Pancreas (tissue), 10 donors: ENCODE data around the gene ANP32B. TPM values are rescaled to one million over a fixed set of nuclear protein-coding genes. Genes with fewer than 3 reads are reported as not detected.

ENCODE experiments used
- ATAC-seq, 4 donors: fragments of 200-7000 bp; cut with Tn5 transposase; one replicate each; pipeline versions ENCODE4 v1.8.0 to v1.9.1; 2020; ENCODE audit warnings: mild to moderate bottlenecking in 4 of 4, moderate library complexity in 4 of 4
- DNase-seq, 6 donors: peaks; one replicate each; pipeline ENCODE4 v3.0.0-alpha.2; 2020
- FAIRE-seq: peaks from 2 replicates; lab custom pipeline; 2012; peaks lifted over from hg19 to GRCh38; lab: Jason Lieb, UNC
- H3K27ac ChIP-seq, 4 donors: fragments of 200-600 bp; sonication (generic); 1 replicate in 3 of 4; 2 replicates in 1 of 4; pipeline versions ENCODE4 v1.5.0 to v1.8.0; 2020
- H3K27me3 ChIP-seq, 4 donors: fragments of 200-600 bp; one replicate each; pipeline ENCODE4 v1.8.0; 2021
- H3K36me3 ChIP-seq, 3 donors: fragments of 200-600 bp; sonication (generic) in 1 of 3; one replicate each; pipeline versions ENCODE4 v1.5.0 to v1.8.0; 2020 to 2021
- H3K4me1 ChIP-seq, 3 donors: fragments of 200-600 bp; one replicate each; pipeline ENCODE4 v1.8.0; 2021
- H3K4me3 ChIP-seq, 4 donors: fragments of 200-600 bp; sonication (generic) in 2 of 4; one replicate each; pipeline versions ENCODE4 v1.5.0 to v1.8.0; 2020 to 2021
- H3K9me3 ChIP-seq, 4 donors: fragments of 200-600 bp; one replicate each; pipeline ENCODE4 v1.8.0; 2021
- WGBS, 2 donors: extraction: QIAGEN DNeasy Blood & Tissue Kit; methylation state at CpG; one replicate each; pipeline ENCODE4 v1.1.7; 2013; 5-methylcytosine and 5-hydroxymethylcytosine counted together
- intact Hi-C, 3 donors: fragments of 100-400 bp; cut with DNase I; formaldehyde crosslinking; loops; one replicate each; pipeline versions ENCODE4 v1.11.1 to v1.14.2; 2022
- polyA plus RNA-seq, 2 donors: library from polyadenylated mRNA; stranded (reverse); fragments of 200-250 nt; gene quantifications; one replicate each; pipeline ENCODE4 v1.2.3, GENCODE V29; 2013
- total RNA-seq, 6 donors: library from RNA; stranded (reverse); fragmentation: NEBNext Ultra II Directional in 4 of 6; extraction: Animal tissue kit (Norgen Biotek cat#: 25700) in 4 of 6; gene quantifications; one replicate each; pipeline versions ENCODE4 v1.2.1 to v1.2.4, GENCODE V29; 2021 to 2023
- TF ChIP-seq, protein P1 (sequence below), 4 donors: fragments of 200-600 bp; sonication (generic) in 3 of 4; IDR thresholded peaks; one replicate each; pipeline versions ENCODE4 v1.5.0 to v1.8.0; 2021; ENCODE audit warnings: antibody characterized with exemption in 4 of 4
- donor health status: healthy with polysubstance abuse.
- donor health status: DM: no; HTN: no; CAD: no; lungs with moderate emphysema.
- donor health status: DM: no; HTN: no; CAD: no.
- donor health status: control.
- donor health status: control.
- donor health status: Bipolar disorder and iron deficiency.
- donor health status: DM: yes; HTN: yes; CAD: no.
- donor health status: DM: no; HTN: no; CAD: no.
- donor health status: DM: no; HTN: no; CAD: no.
- donor health status: DM: yes; HTN: yes; CAD: no.

ANP32B gene
- total and polyA plus RNA-seq, 8 donors, result 48.8 to 89.3 (median 71.1) TPM

DNA sequence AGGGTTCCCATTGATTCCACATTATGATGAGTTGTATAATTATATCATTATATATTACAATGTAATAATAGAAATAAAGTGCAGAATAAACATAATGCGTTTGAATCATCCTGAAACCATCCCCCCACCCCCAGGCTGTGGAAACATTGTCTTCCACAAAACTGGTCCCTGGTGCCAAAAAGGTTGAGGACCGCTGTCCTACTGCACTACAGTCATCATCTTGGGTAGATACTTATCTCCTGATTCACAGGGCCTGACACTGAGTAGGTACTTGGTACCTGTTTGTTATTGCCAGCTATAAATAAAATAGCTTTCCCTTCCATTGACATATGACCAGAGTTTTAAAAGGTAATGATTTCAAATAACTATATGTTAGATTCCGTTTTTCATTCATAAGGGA lies 25.6 kb downstream of the ANP32B start:
- Histone ChIP-seq H3K27ac (no peak overlapping the region), H3K9me3 (no peaks in the 10 kb centered on the region), H3K36me3 (peaks cover 7 to 56% (median 8%) of the 10 kb centered on the region in 3 donors), H3K4me1 (no peaks in the 10 kb centered on the region), H3K4me3 (no peak overlapping the region), H3K27me3 (no peaks in the 10 kb centered on the region)
- no peak for DNase-seq
- intact Hi-C loops, result no loop called here
- TF ChIP-seq, protein P1, sequence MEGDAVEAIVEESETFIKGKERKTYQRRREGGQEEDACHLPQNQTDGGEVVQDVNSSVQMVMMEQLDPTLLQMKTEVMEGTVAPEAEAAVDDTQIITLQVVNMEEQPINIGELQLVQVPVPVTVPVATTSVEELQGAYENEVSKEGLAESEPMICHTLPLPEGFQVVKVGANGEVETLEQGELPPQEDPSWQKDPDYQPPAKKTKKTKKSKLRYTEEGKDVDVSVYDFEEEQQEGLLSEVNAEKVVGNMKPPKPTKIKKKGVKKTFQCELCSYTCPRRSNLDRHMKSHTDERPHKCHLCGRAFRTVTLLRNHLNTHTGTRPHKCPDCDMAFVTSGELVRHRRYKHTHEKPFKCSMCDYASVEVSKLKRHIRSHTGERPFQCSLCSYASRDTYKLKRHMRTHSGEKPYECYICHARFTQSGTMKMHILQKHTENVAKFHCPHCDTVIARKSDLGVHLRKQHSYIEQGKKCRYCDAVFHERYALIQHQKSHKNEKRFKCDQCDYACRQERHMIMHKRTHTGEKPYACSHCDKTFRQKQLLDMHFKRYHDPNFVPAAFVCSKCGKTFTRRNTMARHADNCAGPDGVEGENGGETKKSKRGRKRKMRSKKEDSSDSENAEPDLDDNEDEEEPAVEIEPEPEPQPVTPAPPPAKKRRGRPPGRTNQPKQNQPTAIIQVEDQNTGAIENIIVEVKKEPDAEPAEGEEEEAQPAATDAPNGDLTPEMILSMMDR (IDR thresholded peaks at IDR 0.05), result no peak
- ATAC-seq, result no peak
- FAIRE-seq, result no peak
- 88% methylated on average over 3 of the region's 3 CpGs for WGBS, 2 donors

DNA sequence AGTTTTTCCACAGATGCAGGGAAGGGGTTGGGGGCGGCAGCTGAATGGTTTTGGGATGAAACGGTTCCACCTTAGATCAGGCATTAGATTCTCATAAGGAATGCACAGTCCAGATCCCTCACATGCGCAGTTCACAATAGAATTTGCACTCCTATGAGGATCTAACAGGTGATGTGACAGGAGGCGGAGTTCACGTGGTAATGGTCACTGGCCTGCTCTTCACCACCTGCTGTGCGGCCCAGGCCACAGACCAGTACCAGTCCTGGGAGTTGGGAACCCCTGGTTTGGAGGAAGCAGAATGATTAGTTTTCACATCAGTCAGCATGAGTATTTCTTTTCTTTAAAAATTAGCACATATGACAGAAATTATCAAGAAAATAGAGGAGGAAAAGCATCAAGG lies 26.3 kb downstream of the ANP32B start:
- H3K4me1 ChIP-seq, result no peaks in the 10 kb centered on the region
- no peaks in the 10 kb centered on the region for H3K9me3 ChIP-seq
- TF ChIP-seq, protein P1 (IDR thresholded peaks at IDR 0.05), result no peak
- no peak overlapping the region for H3K27ac ChIP-seq
- intact Hi-C loops, result no loop called here
- DNase-seq (no peak), ATAC-seq (no peak), FAIRE-seq (no peak)
- no peaks in the 10 kb centered on the region for H3K27me3 ChIP-seq
- 90 to 96% methylated on average over 6 of the region's 6 CpGs for WGBS, 2 donors
- peaks cover 8 to 56% (median 13%) of the 10 kb centered on the region in 3 donors for H3K36me3 ChIP-seq
- no peak overlapping the region for H3K4me3 ChIP-seq

DNA sequence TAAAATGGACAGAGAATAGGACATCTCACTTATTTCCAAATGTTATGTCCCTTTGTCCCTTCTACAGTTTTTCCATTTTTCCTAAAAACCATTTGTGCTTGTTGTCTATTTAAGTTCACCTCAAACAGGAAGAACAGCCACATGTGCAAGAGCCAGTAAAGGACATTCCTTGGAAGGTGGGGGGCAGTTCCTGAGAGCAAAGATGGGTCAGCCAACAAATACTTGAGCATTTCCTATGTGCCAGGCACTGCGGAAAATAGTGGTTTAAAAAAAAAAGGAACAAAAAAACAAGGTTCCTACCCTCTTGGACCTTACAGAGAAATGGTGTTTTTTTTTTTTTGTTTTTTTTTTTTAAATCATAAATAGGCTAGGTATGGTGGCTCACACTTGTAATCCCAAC lies 26.8 kb downstream of the ANP32B start:
- Histone ChIP-seq H3K36me3 (peaks cover 8 to 56% (median 18%) of the 10 kb centered on the region in 3 donors), H3K4me3 (no peak overlapping the region), H3K9me3 (no peaks in the 10 kb centered on the region), H3K27me3 (no peaks in the 10 kb centered on the region), H3K4me1 (no peaks in the 10 kb centered on the region), H3K27ac (no peak overlapping the region)
- WGBS, 2 donors, result 78 to 81% methylated on average over 1 of the region's 1 CpG
- ATAC-seq (no peak), FAIRE-seq (no peak), DNase-seq (no peak)
- intact Hi-C loops, result no loop called here
- TF ChIP-seq, protein P1 (IDR thresholded peaks at IDR 0.05), result no peak

DNA sequence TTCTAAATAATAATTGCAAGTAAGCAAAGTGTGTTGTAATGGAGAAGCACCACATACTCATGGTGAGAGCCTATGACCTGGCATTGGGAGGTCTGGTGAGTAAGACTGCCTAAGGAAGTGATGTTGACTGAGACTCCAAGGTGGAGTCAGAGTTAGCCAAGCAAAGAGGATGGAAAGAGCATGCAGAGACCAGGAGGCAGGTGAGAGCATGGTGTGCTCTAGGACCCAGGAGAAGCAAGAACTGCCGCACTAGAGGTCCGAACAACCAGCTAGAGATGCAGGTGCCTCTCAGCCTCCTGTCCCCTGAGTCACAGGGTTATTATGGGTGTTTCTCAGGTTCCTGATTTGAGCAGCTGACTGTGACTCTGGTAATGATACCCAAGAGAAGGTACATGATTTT lies 27.3 kb downstream of the ANP32B start:
- intact Hi-C loops, result no loop called here
- ATAC-seq (peak in 3 of 4 donors; percentile 34 to 58 (median 36)), FAIRE-seq (no peak), DNase-seq (no peak)
- no peak overlapping the region for H3K27ac ChIP-seq
- no peaks in the 10 kb centered on the region for H3K9me3 ChIP-seq
- no peak overlapping the region for H3K4me3 ChIP-seq
- 45 to 46% methylated on average over 2 of the region's 2 CpGs for WGBS, 2 donors
- H3K36me3 ChIP-seq, result peaks cover 6 to 56% (median 23%) of the 10 kb centered on the region in 3 donors
- no peaks in the 10 kb centered on the region for H3K4me1 ChIP-seq
- TF ChIP-seq, protein P1 (IDR thresholded peaks at IDR 0.05), result no peak
- H3K27me3 ChIP-seq, result no peaks in the 10 kb centered on the region

DNA sequence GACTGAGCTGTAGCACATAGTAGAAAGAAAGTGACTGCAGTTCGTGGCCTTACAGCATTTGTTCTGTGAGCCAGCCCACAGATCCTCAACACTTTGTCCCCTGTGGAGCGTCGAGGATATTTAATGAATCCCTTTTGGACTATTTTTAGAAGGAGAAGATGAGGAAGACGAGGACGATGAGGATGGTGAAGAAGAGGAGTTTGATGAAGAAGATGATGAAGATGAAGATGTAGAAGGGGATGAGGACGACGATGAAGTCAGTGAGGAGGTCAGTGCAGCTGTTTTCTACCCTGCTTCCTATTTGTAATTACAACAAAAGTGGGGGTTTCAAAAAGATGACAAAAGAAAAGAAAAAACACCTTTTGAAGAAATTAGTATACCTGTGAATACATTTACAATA lies 28.0 kb downstream of the ANP32B start:
- H3K4me1 ChIP-seq, result no peaks in the 10 kb centered on the region
- ATAC-seq (no peak), FAIRE-seq (no peak), DNase-seq (no peak)
- H3K27me3 ChIP-seq, result no peaks in the 10 kb centered on the region
- no peaks in the 10 kb centered on the region for H3K9me3 ChIP-seq
- H3K36me3 ChIP-seq, result peaks cover 4 to 55% (median 23%) of the 10 kb centered on the region in 3 donors
- no peak overlapping the region for H3K27ac ChIP-seq
- 91 to 95% methylated on average over 7 of the region's 7 CpGs for WGBS, 2 donors
- TF ChIP-seq, protein P1 (IDR thresholded peaks at IDR 0.05), result no peak
- intact Hi-C loops, result no loop called here
- H3K4me3 ChIP-seq, result no peak overlapping the region
